Nephron progenitor cell (in vitro differentiated cells): ENCODE results near the gene ST6GALNAC3.

Source experiments
- DNase-seq: peaks from one replicate; pipeline ENCODE4 v3.0.0; 2021
- H3K27ac Mint-ChIP-seq: 2 replicates; pipeline ENCODE4 v1.8.0; 2021; ENCODE audit warnings: mild to moderate bottlenecking, moderate library complexity, mixed read lengths
- H3K27me3 Mint-ChIP-seq: 2 replicates; pipeline ENCODE4 v1.8.0; 2021; ENCODE audit warnings: mild to moderate bottlenecking, low read depth, mixed read lengths; ENCODE audit not compliant: poor library complexity
- H3K36me3 Mint-ChIP-seq: 2 replicates; pipeline ENCODE4 v1.8.0; 2021; ENCODE audit warnings: low read depth, mixed read lengths
- H3K4me1 Mint-ChIP-seq: 2 replicates; pipeline ENCODE4 v1.8.0; 2021; ENCODE audit warnings: mixed read lengths
- H3K4me3 Mint-ChIP-seq: 2 replicates; pipeline ENCODE4 v1.8.0; 2021; ENCODE audit warnings: mild to moderate bottlenecking, moderate library complexity, mixed read lengths
- H3K9me3 Mint-ChIP-seq: 2 replicates; pipeline ENCODE4 v1.8.0; 2021; ENCODE audit warnings: mild to moderate bottlenecking, moderate library complexity, mixed read lengths
- CTCF ChIP-seq: fragments of 200-600 bp; sonication (generic); IDR thresholded peaks from 2 replicates; pipeline ENCODE4 v1.5.0; 2021; ENCODE audit warnings: antibody characterized with exemption

Gene ST6GALNAC3

GRCh38 chr1:76288758-76289483 is 214.4 kb downstream of the ST6GALNAC3 start:
- Mint-ChIP-seq H3K27ac (peak overlapping the region; percentile 70), H3K27me3 (no peaks in the 10 kb centered on the region), H3K4me3 (no peak overlapping the region), H3K9me3 (no peaks in the 10 kb centered on the region), H3K4me1 (peaks cover 52% of the 10 kb centered on the region), H3K36me3 (no peaks in the 10 kb centered on the region)
- no peak for DNase-seq
- no peak for TF ChIP-seq CTCF

DNA sequence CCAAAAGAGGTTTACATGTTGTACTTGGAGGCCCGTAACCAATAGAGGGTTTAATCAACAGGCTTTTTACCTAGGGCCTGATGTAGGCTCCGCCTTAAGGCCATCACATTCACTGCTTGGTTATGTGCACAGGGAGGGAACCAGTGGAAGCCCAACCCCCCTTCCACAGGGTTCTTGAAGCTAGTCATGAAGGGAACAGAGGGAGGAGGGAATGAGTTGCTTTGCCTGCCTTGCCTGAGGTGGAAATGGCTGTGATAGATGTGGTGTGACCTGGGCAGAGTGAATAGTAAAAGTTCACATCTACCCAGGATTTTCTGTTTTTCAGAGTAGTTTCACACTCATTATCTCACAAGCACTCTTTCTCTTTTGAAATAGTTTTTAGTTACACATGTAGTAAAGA is 215.1 kb downstream of the ST6GALNAC3 start:
- H3K27me3 Mint-ChIP-seq, result no peaks in the 10 kb centered on the region
- no peak overlapping the region for H3K4me3 Mint-ChIP-seq
- peak overlapping the region; percentile 70 for H3K27ac Mint-ChIP-seq
- H3K36me3 Mint-ChIP-seq, result no peaks in the 10 kb centered on the region
- H3K9me3 Mint-ChIP-seq, result no peaks in the 10 kb centered on the region
- no peak for DNase-seq
- no peak for TF ChIP-seq CTCF
- peaks cover 58% of the 10 kb centered on the region for H3K4me1 Mint-ChIP-seq

GRCh38 chr1:76290271-76290670 is 215.7 kb downstream of the ST6GALNAC3 start:
- no peak for TF ChIP-seq CTCF
- Mint-ChIP-seq H3K4me1 (peaks cover 58% of the 10 kb centered on the region), H3K27me3 (no peaks in the 10 kb centered on the region), H3K36me3 (no peaks in the 10 kb centered on the region), H3K27ac (no peak overlapping the region), H3K4me3 (no peak overlapping the region), H3K9me3 (no peaks in the 10 kb centered on the region)
- no peak for DNase-seq

- no peak overlapping the region for H3K4me3 Mint-ChIP-seq
- peaks cover 54% of the 10 kb centered on the region for H3K4me1 Mint-ChIP-seq
- H3K27me3 Mint-ChIP-seq, result no peaks in the 10 kb centered on the region
- no peak for TF ChIP-seq CTCF
- H3K36me3 Mint-ChIP-seq, result no peaks in the 10 kb centered on the region
- H3K27ac Mint-ChIP-seq, result no peak overlapping the region
- no peak for DNase-seq
- H3K9me3 Mint-ChIP-seq, result no peaks in the 10 kb centered on the region
Observed at GRCh38 chr1:76291191-76291590, 216.6 kb downstream of the ST6GALNAC3 start.

DNA sequence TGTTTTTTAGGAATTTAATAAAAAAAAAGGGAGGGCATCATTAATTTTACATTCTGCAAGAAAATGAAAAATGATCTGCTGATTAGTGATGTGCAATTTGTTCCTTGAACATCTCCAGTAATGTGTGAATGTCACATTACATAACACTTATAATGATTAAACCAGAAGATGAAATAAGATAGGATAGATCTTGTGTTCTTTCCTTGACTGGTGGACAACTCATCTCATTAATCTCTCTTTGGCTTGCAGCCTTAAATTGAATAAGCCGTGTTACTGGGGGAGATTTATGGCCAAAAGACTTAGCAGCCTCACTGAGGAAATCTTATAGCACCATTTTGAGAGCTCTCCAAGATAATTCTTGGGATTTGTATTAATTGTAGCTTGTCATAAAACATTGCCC is 217.2 kb downstream of the ST6GALNAC3 start:
- H3K9me3 Mint-ChIP-seq, result no peaks in the 10 kb centered on the region
- TF ChIP-seq CTCF, result no peak
- peaks cover 54% of the 10 kb centered on the region for H3K4me1 Mint-ChIP-seq
- no peak overlapping the region for H3K4me3 Mint-ChIP-seq
- no peak overlapping the region for H3K27ac Mint-ChIP-seq
- no peaks in the 10 kb centered on the region for H3K36me3 Mint-ChIP-seq
- H3K27me3 Mint-ChIP-seq, result no peaks in the 10 kb centered on the region
- no peak for DNase-seq
